ENCODE measurements around the gene UBASH3A. TPM values are rescaled to one million over a fixed set of nuclear protein-coding genes. Genes with fewer than 3 reads are reported as not detected.

Gene UBASH3A
- total RNA-seq, 1 donor from 2014 or later = not detected

DNA sequence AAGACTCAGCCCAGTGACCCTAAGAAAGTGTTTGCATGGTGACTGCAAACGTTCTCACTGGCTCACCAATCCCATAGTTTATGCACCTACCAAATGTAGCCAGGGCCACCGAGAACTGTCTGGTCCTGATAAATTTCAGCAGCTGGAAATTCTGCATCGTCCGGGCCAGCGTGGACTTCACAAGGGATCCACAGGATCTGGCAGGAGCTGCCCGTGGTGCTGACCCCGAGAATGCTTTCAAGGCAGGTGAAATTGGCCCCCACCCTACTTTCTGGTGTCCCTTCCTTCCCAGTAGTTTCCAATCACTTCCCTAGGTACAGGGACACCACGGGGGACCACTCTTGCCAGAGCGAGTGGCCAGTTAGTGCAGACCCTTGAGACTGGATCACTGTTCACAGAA, 26.2 kb downstream of the UBASH3A start:
- DNase-seq (ENCODE audit: low read depth in 2 of 2) = peak in 1 of 2 donors; percentile 12

DNA sequence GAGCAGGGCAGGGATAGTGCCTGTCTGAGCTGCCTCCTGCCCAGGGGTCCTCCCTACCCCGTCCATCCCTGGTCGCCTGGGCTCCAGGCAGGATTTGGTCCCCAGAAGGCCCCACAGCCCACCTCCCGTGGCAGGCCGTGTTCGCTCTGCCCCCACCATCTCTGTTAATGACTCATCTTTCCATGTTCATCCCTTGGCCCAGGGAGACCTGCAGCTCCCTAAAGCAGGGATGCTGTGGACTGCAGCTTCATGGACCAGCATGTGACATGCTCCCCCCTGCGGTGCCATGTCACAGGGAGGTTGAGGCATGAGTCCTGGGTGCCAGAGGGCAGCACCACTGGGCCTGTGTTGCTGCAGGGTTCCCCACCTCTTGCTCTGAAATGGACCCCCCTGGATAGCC, 26.8 kb downstream of the UBASH3A start:
- no peak for DNase-seq (ENCODE audit: low read depth in 2 of 2)

DNA sequence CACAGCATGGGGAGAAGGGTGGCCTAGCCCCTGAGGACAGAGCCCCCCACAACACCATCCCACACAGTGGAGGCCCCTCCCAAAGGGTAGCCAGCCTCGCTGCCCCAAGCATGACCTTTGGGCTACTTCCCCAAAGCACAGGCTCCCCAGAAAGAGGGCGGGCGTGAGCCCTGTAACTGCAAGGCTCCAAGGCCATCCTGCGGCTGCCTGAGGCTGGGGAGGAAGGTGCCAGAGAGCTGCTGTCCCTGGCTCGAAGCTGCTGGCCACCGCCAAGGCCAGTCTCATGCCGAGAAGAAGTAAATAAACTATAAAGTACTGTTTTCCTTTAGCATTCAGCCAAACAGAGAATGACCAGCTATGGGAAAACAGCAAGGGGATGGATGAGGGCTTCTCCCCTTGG, 27.5 kb downstream of the UBASH3A start:
- no peak for DNase-seq (ENCODE audit: low read depth in 2 of 2)

DNA sequence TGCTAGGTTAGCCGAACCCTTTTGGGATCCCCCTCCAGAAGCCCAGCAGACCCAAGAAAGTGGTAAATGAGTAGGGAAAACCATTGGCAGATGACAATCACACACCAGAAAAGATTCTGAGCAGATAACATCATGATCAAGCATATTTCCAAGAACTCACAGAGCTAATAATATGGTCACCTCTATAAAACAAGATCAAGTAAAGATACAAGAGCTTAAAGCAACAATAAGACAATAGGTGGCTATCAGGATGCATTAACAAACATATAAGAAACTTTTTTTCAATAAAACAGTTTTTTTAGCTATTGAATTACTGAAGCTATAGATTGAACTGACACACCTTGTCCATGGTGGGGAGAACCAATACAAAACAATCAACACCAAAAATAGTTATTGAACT, 29.0 kb downstream of the UBASH3A start:
- DNase-seq (ENCODE audit: low read depth in 2 of 2) = no peak

DNA sequence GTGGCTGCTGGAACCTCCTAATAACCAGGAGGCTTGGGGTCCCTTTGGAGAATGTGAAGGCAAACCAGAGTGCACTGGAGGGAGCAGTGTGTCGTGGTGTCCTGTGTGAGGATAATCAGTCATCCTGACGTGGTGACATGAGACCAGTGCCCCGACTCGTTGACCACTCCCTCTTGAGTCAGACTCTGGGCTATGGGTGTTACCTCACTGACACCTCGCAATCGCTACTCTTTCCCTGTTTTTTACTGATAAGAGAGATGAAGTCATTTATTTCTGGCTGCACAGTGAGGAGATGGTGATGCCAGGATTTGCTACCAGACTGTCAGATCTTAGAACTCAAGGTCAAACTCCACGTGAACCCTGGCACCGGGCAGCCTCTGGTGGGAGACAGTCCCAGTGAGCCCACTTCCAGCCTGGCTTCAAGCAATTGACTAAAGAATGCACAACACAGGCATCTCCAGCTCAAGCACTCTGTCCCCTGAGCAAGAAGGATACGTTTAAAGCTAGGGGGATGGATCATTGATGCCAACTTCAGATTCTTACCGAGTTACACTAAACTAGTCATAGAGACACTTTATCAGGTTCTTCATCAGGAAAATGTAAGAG, 30.3 kb downstream of the UBASH3A start:
- DNase-seq (ENCODE audit: low read depth in 2 of 2) = no peak

DNA sequence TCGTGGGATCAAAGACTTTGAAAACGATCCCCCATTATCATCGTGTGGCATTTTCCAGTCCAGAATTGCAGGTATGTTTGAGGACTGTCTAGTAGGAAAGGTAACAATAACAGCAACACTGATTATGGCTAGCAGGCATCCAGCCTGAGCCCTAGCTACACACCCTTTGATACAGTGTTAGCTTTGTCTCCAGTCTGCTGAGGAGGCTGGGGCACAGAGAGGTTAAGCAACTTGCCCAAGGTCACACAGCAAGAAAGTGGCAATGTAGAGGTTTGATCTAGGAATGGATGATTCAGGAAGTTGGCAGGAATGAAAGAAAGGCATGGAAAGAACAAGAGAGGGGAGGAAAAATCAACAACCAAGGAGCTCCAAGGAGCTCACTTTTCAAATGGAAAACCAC, 31.2 kb downstream of the UBASH3A start:
- DNase-seq (ENCODE audit: low read depth in 2 of 2) = no peak

DNA sequence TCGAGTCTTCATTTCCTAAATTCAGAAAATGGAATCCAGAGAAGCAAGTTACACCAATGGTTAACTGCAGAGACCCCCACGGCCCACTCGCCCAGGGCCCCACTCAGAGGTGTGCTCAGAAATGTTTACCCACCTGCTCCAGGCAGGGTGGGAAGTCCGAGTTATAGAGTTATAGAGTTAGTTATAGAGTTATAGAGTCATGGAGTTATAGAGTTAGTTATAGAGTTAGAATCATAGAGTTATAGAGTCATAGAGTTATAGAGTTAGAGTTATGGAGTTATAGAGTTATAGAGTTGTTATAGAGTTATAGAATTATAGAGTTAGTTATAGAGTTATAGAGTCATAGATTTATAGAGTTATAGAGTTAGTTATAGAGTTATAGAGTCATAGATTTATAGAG, 31.7 kb downstream of the UBASH3A start:
- DNase-seq (ENCODE audit: low read depth in 2 of 2) = no peak

DNA sequence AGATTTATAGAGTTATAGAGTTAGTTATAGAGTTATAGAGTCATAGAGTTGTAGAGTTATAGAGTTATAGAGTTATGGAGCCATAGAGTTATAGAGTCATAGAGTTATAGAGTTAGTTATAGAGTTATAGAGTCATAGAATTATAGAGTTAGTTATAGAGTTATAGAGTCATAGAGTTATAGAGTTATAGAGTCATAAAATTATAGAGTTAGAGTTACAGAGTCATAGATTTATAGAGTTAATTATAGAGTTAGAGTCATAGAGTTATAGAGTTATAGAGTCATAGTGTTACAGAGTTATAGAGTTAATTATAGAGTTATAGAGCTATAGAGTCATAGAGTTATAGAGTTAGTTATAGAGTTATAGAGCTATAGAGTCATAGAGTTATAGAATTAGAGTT, 32.1 kb downstream of the UBASH3A start:
- DNase-seq (ENCODE audit: low read depth in 2 of 2) = no peak

DNA sequence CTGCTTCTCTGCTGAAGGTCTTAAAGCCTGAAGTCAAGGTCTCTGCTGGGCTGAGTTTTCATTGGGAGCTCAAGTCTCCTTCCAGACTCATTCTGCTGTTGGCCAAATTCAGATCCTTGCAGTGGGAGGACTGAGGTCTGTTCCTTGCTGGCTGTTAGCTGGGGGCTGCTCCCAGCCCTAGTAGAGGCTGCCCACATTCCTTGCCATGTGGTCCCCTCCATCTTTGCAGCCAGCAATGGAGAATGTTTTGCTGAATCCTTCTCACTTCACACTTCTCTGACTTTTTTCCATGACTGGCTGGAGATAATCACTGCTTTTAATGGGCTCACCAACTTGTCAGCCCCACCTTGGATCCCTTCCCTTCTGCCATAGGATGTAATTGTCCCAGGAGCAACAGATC, 33.2 kb downstream of the UBASH3A start:
- no peak for DNase-seq (ENCODE audit: low read depth in 2 of 2)

DNA sequence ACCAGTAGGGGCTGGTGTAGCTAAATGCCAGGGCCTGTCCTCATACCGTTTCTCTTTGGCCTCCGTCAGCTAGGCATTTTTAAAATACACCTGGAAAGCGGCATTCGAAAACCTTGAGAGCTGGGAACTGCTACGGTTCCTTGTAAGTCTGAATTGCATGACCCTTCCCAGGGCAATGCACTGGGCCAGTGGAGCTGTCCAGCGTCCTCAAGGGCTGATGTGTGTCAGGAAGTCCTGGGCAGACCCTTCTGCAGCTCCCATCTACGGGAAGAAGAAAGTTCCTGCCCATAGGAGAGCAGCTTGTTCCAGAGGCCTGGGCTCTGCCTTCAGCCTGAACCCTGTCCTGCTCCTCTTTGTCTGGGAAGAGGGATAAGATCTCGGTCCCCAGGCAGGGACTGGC, 34.1 kb downstream of the UBASH3A start:
- peak in 1 of 2 donors; percentile 31 for DNase-seq (ENCODE audit: low read depth in 2 of 2)

DNA sequence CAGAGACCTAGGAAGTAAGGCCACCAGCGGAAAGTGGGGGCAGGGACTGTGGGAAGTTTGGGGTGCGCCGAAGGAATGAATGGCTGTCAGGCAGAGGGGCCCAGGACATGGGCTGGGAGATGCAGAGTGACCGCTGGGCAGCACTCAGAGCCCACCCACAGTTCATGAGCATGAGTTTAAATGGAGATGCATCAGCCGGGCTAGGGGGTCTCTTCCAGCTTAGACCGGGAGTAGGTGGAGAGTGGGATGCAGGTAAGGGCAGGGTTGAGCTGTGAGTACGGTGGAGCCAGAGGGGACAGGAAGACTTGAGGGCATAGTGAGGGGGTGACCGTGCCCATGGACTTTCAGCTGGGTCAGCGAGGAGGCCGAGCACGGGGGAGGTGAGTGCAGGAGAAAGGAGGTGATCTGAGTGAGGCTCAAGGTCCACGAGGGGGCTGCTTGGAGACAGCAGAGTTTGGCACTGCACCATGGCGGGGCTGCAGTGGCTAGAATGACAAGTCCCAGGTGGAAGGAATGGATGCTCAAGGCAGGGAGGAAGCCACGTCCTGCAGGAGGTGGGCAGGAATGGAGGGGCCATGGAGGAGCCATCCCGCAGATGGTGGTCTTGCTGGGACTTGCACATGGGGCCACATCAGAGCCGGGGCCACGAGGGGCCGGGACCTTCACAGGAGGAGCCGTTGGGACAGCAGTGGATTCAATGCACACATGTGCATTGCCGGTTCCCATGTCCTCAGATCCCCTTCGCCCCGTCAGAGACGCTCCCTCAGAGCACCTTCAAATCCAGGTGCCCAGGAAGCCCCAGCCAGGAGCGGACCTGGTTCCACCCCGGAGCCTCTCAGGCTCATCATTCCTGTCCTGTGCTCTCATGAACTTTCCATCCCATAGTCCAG, 34.9 kb downstream of the UBASH3A start:
- no peak for DNase-seq (ENCODE audit: low read depth in 2 of 2)

DNA sequence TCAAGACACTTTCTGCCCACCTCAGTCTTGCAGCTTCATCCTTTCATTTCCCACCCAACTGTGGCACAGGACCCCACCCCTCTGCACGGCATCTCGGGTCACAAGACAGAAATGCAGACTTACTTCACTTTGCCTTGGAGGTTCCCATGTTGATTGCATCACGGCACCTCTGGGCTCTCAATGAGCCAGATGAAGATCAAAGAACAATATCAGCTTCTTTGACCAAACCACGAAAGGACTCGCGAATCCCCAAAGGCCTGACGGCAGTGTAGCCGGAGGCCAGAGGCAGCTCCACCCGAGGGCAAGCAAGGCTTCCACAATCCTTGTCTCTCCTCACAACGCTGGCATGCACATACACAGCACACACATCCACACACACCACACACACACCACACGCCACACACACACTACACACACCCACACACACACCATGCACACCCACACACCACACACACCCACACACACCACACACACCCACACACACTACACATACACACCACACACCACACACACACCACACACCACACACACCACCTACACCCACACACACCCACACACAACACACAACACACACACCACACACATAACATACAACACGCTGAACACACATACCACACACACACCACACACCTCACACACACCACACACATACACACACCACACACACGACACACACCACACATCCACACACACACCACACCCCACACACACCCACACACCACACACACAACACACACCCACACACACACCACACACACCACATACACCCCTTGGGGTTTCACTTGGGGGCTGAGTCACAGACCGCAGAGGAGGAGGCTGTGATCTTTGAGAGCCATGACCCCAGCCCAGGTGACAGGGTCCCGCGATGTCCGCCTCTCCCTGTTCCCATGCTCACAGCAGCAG, 35.8 kb downstream of the UBASH3A start:
- no peak for DNase-seq (ENCODE audit: low read depth in 2 of 2)

DNA sequence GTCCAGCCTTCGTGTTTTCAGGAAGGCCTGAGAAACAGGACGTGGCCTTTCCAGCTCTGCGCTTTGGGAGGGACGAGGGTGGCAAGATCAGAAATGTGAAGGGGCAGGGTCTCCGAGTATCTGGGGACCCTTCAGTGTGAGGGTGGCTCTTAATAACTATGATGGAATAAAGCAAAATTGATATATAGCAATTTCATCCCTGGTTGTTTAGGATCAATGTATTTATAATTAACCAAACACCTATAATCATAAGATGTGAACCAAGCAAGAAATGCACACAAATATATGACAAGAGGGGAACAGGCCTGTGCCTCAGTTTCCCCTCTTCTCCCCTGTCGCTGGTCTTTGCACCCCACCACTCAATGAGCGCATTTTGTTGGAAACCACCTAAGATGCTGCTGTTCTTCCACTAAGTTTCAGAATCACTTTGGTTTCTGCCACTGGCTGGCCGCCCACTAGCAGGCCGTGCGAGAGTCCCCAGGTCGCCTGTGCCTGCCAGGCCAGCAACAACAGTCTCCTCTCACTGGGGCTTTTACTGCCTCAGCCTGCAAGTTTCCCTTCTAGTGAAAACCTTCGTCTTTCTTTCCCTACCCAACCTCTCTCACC, 36.6 kb downstream of the UBASH3A start:
- no peak for DNase-seq (ENCODE audit: low read depth in 2 of 2)

DNA sequence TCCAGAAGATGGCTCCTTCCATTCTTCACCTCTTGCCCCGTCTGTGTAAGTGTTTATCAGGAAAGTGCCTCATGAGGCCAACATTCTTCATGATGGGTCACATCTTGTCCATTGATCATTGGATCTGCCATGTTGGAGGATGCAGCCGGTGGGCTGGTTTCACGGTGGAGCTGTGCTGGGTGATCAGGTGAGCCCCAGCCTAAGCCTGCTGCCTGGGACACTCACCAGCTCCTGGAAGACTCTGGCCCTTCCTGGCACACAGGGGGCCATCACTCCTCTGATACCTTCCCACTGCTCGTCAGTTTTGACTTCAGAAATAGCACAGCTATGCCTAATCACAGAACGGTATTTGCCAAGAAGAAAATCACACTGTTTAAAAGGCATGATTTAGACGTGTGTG, 38.3 kb downstream of the UBASH3A start:
- DNase-seq (ENCODE audit: low read depth in 2 of 2) = no peak

DNA sequence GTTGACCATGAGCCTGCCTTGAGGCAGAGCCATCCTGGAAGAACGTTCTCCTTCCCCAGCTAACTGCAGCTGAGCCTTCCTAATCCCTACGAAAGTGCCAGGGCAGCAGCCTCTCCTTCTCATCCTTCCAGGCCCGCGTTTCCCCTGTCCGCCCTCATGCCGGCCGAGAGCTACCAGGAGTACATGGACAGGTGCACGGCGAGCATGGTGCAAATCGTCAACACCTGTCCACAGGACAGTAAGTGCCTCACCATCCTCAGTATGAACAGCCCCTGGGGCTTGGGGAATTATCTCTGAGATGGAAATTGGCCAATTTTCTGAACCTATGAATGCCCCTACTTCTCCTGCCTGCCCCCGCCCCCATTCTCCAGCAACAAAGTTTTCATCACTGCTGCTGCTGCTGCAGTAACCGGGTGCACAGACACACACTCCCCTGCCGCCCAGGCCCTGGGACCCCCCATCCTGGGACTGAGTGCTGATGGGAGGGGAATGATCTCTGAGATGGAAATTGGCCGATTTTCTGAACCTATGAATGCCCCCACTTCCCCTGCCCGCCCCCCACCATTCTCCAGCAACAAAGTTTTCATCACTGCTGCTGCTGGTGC, 39.6 kb downstream of the UBASH3A start:
- no peak for DNase-seq (ENCODE audit: low read depth in 2 of 2)

DNA sequence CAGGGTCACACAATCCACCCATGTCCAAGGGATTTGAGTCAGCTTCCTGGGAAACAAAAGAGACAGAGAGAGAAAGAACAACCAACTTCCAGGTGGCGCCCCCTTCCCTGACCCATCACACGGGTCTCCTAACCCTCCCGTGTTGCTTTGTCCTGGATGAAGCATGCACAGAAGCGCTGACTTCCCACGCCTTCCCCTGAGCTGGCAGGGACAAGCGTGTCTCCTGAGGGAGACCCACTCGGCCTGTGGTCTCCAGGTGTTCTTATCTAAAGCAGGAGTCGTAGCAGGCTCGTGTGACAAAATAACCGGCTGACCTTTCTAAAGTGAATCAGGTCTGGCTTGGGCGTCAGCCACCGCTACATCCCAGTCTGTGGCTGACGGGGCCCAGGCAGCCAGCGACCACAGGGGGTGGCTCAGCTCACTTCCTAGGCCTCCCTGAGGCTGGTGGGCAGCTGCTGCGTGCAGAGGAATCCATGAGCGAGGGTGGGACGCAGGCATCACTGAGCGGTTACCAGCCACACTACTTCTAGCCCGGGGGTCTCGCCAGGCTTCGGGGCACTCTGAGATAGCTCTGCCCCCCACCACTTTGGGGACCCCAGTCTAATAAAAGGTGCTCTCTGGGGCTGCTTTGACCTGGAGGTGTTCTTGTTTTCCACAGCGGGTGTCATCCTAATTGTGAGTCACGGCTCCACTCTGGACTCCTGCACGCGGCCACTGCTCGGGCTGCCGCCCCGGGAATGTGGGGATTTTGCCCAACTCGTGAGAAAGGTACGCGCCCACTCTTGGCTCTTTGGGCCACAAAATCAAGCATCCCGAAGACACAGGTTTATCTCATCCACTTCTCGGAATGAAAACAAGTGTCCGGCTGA, 40.4 kb downstream of the UBASH3A start:
- DNase-seq (ENCODE audit: low read depth in 2 of 2) = no peak

DNA sequence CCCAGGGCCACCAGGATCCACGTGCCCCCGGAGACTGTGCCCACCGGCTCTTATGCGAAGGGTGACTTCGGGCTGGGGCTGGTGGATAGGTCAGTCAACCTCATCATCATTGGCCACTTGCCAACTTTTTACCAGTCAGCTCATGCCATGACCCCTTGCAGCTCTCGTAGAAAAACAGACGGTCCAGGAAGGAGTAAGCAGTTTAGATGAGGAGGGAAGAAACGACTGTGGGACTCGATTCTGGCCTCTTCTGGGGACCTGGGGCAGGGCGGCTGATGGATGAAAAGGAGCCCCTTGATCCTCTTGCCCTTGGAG, 41.0 kb downstream of the UBASH3A start:
- DNase-seq (ENCODE audit: low read depth in 2 of 2) = no peak

DNA sequence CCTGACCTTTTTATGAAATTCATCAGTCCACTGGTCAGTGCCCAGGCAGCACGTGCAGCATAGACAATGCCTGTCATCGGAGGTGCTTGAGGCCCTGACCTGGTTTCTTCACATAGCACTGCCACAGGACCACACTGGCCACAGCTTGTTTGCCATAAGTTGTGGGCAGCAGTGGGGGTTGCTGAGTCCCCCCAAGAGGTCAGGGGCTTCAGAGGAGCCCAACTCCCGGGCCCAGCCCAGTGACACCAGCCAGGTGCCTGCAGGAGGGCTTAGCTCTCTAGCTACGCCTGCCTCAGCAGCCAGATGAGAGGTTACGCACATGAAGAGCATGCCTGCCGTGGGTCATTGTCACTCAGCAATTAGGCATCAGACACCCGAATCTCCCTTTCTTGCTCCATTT, 41.6 kb downstream of the UBASH3A start:
- DNase-seq (ENCODE audit: low read depth in 2 of 2) = no peak

DNA sequence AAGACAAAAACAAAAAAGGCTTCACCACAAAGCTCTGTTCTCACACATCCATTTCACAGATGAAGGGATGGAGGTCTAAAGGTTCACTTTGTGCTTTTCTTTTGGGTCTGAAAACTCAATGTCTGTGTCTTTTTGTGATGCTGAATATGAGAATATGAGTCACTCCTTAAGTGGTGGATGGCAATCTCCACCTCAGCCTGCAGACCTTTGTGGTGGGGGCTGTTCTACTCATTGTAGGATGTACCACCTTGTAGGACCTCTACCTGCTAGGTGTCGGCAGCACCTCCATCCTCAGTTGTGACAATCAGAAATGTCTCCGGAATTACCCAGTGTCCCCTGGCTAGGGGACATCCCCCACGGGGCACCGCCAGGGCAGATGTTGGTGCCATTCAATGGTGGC, 42.8 kb downstream of the UBASH3A start:
- no peak for DNase-seq (ENCODE audit: low read depth in 2 of 2)

DNA sequence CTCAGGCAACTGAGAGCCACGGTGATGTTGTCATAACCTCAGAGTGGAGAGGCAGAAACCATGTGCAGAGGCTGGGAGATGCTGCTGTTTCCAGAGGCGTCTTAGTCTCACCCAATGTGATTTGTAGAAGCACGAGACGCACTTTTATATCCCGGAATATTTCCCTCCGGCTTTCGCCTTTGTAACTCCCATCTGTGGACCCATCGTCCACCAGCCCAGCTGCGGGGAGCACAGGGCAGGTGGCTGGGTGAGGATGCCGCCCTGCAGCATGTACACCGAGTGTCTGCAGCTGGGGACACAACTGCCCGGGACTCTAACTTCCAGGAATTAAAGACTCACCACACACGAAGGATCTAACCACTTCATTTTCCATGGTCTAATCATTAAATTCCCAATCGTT, 43.5 kb downstream of the UBASH3A start:
- DNase-seq (ENCODE audit: low read depth in 2 of 2) = no peak

DNA sequence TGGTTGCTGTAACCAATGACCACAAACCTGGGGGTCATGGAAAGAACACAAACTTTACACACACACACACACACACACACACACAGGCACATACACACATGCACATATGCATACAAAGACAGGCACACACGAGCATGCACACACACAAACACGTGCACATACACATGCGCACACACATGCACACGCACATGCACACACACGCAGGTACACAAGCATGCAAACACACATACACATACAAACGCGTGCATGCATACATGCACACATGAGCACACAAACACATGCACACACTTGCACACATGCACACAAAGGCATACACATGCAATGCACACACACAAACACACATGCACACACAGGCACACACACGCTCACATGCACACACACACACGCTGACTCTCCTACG, 44.0 kb downstream of the UBASH3A start:
- DNase-seq (ENCODE audit: low read depth in 2 of 2) = no peak

Data from dermis microvascular lymphatic vessel endothelial cell (primary cell).